ENCODE results near the gene TMEM132A. TPM values are rescaled to one million over a fixed set of nuclear protein-coding genes. Genes with fewer than 3 reads are reported as not detected.
A peak's percentile ranks its signal among the peaks of the same experiment; 100 is the strongest.

TMEM132A gene
- total RNA-seq, 2 experiments from 2014 or later: 3.3 to 5.7 TPM

DNA sequence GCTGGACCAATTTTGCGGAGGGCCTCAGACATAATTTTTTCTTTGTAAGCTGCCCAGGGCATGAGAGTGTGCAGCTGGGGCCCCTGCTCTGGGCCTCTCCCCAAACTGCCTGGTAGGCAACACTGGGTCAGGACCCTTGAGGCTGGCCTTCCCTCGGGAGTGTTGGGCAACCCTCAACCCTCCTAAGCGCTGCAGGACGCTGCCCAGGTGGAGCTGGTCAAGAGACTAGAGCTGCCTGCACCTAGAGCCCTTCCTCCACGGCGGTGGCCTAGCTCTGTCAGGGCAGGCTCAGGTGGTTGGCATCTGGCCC, 505 bp upstream of the TMEM132A start:
- H3K4me3 Mint-ChIP-seq: peak overlapping the region; percentile 45
- peaks cover 40% of the 10 kb centered on the region for H3K36me3 Mint-ChIP-seq
- no peaks in the 10 kb centered on the region for H3K9me3 Mint-ChIP-seq
- H3K4me1 Mint-ChIP-seq (ENCODE audit: low read depth): peaks cover 28% of the 10 kb centered on the region
- ChIA-PET POLR2A (interaction anchor here (0.6 kb wide), 1 partner anchor 381 kb away, joined by 3 read pairs; no protein-coding TSS in a partner anchor), CTCF (interaction anchor here (0.6 to 1.0 kb wide), 2 partner anchors 8 to 46 kb away, joined by 3 to 5 read pairs; no protein-coding TSS in a partner anchor)
- peaks cover 23% of the 10 kb centered on the region for H3K27me3 Mint-ChIP-seq
- intact Hi-C loops (cut with micrococcal nuclease): loop anchor here (1.0 kb wide), 1 partner anchor 8 kb away; no protein-coding TSS in a partner anchor
- no peak overlapping the region for H3K27ac Mint-ChIP-seq
- no peak for DNase-seq

DNA sequence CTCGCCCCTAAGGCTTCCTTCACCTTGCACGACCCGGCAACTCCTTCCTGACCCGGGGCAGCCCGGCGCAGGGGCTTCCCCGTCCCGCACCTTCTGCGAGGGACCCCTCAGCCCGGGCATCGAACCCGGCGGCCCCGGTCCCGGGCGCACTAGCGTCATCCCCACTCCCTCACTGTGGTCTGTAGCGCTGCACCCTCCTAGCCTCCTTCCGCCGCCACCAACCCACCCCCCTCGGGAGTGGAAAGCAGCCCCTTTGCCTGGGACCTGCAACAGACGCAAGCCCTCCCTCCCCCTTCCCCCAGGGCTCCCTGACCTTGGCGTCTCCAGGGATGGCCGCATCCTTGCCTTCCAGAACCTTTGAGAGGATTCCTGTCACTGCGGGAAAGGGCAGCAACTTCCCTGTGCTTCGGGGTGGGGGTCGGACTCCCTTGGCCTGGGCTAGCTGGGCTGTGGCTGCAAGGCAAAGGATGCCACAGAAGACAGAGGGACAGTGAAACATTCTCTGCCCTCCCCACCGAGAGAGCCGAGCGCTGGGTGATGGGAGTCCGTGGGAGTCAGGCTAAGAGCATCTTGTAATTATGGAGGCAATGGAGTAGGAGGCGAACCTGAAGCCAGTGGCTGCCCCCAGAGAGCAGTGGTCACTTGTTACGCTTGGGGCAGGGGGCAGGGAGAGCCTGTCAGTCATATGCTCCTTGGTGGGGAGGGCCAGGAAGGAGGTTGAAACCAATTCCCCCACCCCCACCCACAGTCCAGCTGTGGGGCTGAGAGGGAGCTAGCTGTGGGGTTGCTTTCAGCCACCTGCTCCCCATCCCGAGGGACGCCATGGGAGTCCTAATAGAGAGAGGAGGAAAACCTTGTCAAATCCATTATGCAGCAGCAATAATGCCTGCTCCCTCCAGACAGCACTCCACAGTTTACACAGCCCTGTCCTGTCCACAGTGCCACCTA, 920 bp downstream of the TMEM132A start:
- Mint-ChIP-seq H3K4me1 (ENCODE audit: low read depth) (peaks cover 15% of the 10 kb centered on the region), H3K27me3 (peaks cover 27% of the 10 kb centered on the region), H3K36me3 (peaks cover 30% of the 10 kb centered on the region), H3K9me3 (no peaks in the 10 kb centered on the region), H3K4me3 (peak overlapping the region; percentile 46), H3K27ac (no peak overlapping the region)
- intact Hi-C loops (cut with micrococcal nuclease): loop anchor here (1.0 kb wide), 1 partner anchor 10 kb away; no protein-coding TSS in a partner anchor
- DNase-seq: no peak
- POLR2A ChIA-PET: no interaction called here
- CTCF ChIA-PET: interaction anchor here (1.2 kb wide), 1 partner anchor 10 kb away, joined by 4 read pairs; no protein-coding TSS in a partner anchor

DNA sequence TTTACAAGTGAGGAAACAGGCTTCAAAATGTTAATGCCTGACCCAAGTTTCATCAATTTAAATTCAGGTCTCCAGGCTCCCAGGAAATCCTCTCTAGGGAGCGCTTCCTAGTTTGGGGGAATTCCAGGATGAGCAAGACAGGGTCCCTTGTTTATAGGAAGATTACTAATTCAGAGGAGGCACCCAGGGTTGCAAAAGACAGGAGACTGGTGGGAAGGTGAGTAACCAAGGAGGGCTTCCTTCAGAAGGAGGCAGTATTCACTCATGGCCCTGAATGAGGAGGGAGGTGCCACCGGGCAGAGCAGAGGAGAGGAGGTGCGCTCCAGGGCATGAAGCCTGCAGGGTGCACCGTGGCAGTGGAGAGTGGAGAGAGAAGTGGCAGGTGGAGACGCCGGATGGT, 1.6 kb downstream of the TMEM132A start:
- Mint-ChIP-seq H3K9me3 (no peaks in the 10 kb centered on the region), H3K27me3 (peaks cover 27% of the 10 kb centered on the region), H3K4me1 (ENCODE audit: low read depth) (peaks cover 15% of the 10 kb centered on the region), H3K36me3 (peaks cover 23% of the 10 kb centered on the region), H3K4me3 (no peak overlapping the region), H3K27ac (no peak overlapping the region)
- ChIA-PET CTCF (interaction anchor here (1.2 kb wide), 1 partner anchor 10 kb away, joined by 4 read pairs; no protein-coding TSS in a partner anchor), POLR2A (no interaction called here)
- intact Hi-C loops (cut with micrococcal nuclease): no loop called here
- no peak for DNase-seq

DNA sequence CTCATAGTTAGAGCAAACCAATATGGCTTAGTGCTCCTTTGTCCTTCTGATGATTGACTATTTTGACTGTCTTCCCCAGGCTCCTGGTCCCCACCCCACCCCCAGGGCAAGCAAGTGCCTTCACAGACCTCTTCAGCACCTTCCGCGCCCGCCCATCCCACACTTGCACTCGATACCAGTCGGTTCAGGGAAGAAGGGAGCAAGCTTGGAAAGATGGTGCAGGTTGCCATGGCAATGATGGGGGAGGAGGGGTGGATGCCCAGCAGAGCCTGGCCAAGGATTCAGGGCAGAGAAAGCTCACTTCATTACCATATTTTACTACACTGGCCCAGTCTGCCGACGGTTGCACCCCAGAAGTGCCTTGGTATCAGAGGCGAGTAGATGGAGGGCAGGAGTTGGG, 2.2 kb downstream of the TMEM132A start:
- peaks cover 27% of the 10 kb centered on the region for H3K27me3 Mint-ChIP-seq
- no peak overlapping the region for H3K4me3 Mint-ChIP-seq
- peaks cover 15% of the 10 kb centered on the region for H3K4me1 Mint-ChIP-seq (ENCODE audit: low read depth)
- no peak for DNase-seq
- H3K9me3 Mint-ChIP-seq: no peaks in the 10 kb centered on the region
- intact Hi-C loops (cut with micrococcal nuclease): no loop called here
- POLR2A ChIA-PET: no interaction called here
- peaks cover 17% of the 10 kb centered on the region for H3K36me3 Mint-ChIP-seq
- CTCF ChIA-PET: interaction anchor here (1.2 to 1.7 kb wide), 2 partner anchors 11 to 95 kb away, joined by 4 to 5 read pairs; no protein-coding TSS in a partner anchor
- no peak overlapping the region for H3K27ac Mint-ChIP-seq

DNA sequence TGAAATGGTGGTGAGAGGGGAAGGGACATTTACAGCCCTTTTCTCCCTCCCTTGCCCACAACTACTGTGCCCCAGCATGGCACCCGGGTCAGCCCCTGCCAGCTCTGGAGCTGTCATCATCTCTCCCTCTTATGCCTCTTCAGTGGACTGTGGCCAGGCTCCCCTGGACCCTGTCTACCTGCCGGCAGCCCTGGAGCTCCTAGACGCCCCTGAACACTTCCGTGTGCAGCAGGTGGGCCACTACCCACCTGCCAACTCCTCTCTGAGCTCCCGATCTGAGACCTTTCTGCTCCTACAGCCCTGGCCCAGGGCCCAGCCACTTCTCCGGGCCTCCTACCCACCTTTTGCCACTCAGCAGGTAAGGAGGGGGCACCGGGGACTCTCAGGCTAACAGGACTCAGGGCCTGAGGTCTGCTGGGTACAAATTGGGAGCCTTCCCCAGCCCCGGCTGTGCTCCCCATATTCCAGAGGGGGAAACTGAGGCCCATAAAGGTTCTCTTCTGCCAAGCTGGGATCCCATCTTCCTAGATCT, 2.9 kb downstream of the TMEM132A start:
- DNase-seq: no peak
- ChIA-PET CTCF (interaction anchor here (1.7 to 2.1 kb wide), 2 partner anchors 12 to 96 kb away, joined by 5 to 6 read pairs; no protein-coding TSS in a partner anchor), POLR2A (no interaction called here)
- Mint-ChIP-seq H3K36me3 (peaks cover 11% of the 10 kb centered on the region), H3K4me1 (ENCODE audit: low read depth) (peaks cover 15% of the 10 kb centered on the region), H3K27ac (no peak overlapping the region), H3K27me3 (peaks cover 27% of the 10 kb centered on the region), H3K9me3 (no peaks in the 10 kb centered on the region), H3K4me3 (no peak overlapping the region)
- intact Hi-C loops (cut with micrococcal nuclease): no loop called here

DNA sequence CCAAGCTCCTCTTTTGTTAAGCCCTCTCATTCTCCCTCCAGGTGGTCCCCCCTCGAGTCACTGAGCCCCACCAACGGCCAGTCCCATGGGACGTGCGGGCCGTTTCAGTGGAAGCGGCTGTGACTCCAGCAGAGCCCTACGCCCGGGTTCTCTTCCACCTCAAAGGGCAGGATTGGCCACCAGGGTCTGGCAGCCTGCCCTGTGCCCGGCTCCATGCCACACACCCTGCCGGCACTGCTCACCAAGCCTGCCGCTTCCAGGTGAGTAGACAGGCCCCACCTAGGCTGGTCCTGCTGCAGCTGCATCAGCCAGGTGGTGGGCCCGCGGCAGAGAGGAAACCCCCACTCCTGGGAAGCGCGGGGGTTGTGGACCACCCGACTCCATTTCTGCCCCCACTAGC, 3.3 kb downstream of the TMEM132A start:
- intact Hi-C loops (cut with micrococcal nuclease): no loop called here
- Mint-ChIP-seq H3K27ac (no peak overlapping the region), H3K27me3 (peaks cover 27% of the 10 kb centered on the region), H3K9me3 (no peaks in the 10 kb centered on the region), H3K4me3 (no peak overlapping the region), H3K36me3 (peaks cover 6% of the 10 kb centered on the region), H3K4me1 (ENCODE audit: low read depth) (peaks cover 15% of the 10 kb centered on the region)
- CTCF ChIA-PET: interaction anchor here (1.7 to 2.1 kb wide), 2 partner anchors 12 to 96 kb away, joined by 5 to 6 read pairs; no protein-coding TSS in a partner anchor
- POLR2A ChIA-PET: no interaction called here
- no peak for DNase-seq

DNA sequence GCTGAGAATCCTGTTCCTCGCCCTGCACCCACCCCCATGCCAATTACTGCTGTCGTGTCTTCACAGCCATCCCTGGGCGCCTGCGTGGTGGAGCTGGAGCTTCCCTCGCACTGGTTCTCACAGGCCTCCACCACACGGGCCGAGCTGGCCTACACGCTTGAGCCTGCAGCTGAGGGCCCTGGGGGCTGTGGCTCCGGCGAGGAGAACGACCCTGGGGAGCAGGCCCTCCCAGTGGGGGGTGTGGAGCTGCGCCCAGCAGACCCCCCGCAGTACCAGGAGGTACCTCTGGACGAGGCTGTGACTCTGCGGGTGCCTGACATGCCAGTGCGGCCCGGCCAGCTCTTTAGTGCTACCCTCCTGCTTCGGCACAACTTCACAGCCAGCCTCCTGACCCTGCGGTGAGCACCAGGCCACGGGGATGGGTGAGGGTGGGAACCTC, 4.3 kb downstream of the TMEM132A start:
- no peak for DNase-seq
- H3K27ac Mint-ChIP-seq: no peak overlapping the region
- CTCF ChIA-PET: interaction anchor here (1.1 to 2.1 kb wide), 3 partner anchors 13 to 97 kb away, joined by 3 to 6 read pairs (median 5); no protein-coding TSS in a partner anchor
- POLR2A ChIA-PET: no interaction called here
- H3K9me3 Mint-ChIP-seq: no peaks in the 10 kb centered on the region
- peaks cover 15% of the 10 kb centered on the region for H3K4me1 Mint-ChIP-seq (ENCODE audit: low read depth)
- no peaks in the 10 kb centered on the region for H3K36me3 Mint-ChIP-seq
- intact Hi-C loops (cut with micrococcal nuclease): no loop called here
- H3K27me3 Mint-ChIP-seq: peaks cover 24% of the 10 kb centered on the region
- no peak overlapping the region for H3K4me3 Mint-ChIP-seq

DNA sequence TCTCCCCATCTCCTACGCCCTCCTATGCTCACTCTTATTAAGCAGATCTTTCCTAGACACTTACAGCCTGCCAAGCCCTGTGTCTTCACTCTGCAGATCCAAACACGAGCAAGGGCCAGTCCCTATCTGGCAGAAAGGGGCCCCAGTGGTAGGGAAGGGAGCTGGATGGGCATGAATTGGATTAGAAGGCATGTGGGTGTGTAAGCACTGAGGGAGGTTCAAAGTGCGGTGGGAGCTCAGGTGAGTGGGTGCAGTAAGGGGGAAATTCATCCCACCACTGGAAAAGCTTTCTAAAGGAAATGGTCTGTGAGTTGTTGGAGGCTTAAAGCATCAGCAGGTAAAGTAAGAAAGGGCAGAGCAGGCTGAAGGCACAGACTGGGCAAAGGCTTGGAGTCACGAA, 5.5 kb downstream of the TMEM132A start:
- Mint-ChIP-seq H3K4me3 (no peak overlapping the region), H3K27ac (no peak overlapping the region), H3K4me1 (ENCODE audit: low read depth) (peaks cover 11% of the 10 kb centered on the region), H3K9me3 (no peaks in the 10 kb centered on the region), H3K36me3 (no peaks in the 10 kb centered on the region), H3K27me3 (peaks cover 21% of the 10 kb centered on the region)
- no peak for DNase-seq
- CTCF ChIA-PET: interaction anchor here (1.2 kb wide), 1 partner anchor 10 kb away, joined by 3 read pairs; no protein-coding TSS in a partner anchor
- POLR2A ChIA-PET: no interaction called here
- intact Hi-C loops (cut with micrococcal nuclease): no loop called here

DNA sequence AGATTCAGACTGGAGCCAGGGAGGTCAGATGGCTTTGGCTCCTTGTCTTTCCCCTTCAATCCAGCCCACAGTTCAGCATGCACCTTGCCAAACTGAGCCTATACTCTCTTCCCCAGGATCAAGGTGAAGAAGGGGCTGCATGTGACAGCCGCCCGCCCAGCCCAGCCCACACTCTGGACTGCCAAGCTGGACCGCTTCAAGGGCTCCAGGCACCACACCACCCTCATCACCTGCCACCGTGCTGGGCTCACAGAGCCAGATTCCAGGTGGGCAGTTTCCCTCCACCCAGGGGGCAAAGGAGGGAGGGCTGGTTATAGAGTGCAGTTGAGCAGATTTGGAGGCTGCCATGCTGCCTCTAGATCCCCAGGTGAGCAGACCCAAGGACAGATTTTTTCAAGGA, 6.1 kb downstream of the TMEM132A start:
- Mint-ChIP-seq H3K4me3 (no peak overlapping the region), H3K9me3 (no peaks in the 10 kb centered on the region), H3K36me3 (no peaks in the 10 kb centered on the region), H3K27ac (no peak overlapping the region), H3K4me1 (ENCODE audit: low read depth) (peaks cover 6% of the 10 kb centered on the region), H3K27me3 (peaks cover 16% of the 10 kb centered on the region)
- DNase-seq: no peak
- intact Hi-C loops (cut with micrococcal nuclease): no loop called here
- CTCF ChIA-PET: interaction anchor here (1.2 kb wide), 1 partner anchor 10 kb away, joined by 3 read pairs; no protein-coding TSS in a partner anchor
- POLR2A ChIA-PET: no interaction called here

DNA sequence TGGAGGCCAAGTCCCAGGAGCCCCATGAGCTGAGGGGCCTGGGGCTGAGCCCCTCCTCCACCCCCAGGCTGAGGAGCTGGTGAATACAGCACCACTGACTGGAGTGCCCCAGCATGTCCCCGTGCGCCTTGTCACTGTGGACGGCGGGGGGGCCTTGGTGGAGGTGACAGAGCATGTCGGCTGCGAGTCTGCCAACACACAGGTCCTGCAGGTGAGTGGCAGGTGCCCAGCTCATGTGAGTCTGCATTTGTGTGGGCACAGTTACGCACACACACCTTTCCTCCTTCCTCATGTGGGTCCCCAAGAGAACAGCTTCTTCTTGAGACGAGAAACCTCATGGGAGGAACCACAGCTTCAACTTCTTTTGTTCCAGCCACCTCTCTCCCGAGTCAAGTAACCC, 7.7 kb downstream of the TMEM132A start:
- Mint-ChIP-seq H3K36me3 (no peaks in the 10 kb centered on the region), H3K4me1 (ENCODE audit: low read depth) (no peaks in the 10 kb centered on the region), H3K9me3 (no peaks in the 10 kb centered on the region), H3K4me3 (no peak overlapping the region), H3K27me3 (peaks cover 4% of the 10 kb centered on the region), H3K27ac (no peak overlapping the region)
- CTCF ChIA-PET: interaction anchor here (0.9 kb wide), 1 partner anchor 255 kb away, joined by 3 read pairs; no protein-coding TSS in a partner anchor
- DNase-seq: no peak
- intact Hi-C loops (cut with micrococcal nuclease): no loop called here
- POLR2A ChIA-PET: no interaction called here

DNA sequence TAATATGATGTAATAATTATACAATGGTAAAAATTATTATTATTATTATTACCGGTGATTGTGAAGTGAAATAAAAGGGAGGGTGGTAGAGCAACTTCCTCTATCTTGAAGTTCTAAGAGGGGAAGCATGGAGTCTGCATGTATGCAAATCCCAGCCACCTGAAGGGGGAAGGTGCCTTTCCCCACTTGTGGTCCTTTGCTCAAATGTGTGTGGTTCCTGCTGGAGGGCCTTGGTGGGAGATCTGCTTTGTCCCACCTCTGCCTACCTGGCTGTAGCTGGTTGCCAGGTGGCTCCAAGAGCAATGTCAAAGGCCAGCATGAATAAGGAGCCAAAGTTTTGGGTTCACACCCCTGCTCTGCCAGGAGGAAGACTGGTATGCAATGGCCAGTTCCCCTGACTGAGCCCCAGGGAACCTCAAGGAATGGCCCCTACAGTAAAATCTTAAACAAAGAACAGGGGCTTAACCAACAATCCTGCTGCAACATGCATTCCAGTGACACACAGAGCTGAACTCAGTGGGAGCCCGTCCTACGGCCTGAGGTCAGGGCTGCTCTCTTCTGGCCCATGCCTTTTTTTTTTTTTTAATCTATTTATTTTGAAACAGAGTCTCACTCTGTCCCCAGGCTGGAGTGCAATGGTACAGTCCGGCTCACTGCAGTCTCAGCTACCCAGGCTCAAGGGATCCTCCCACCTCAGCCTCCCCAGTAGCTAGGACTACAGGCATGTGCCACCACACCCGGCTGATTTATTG, 8.5 kb downstream of the TMEM132A start:
- no peak overlapping the region for H3K4me3 Mint-ChIP-seq
- peaks cover 4% of the 10 kb centered on the region for H3K27me3 Mint-ChIP-seq
- intact Hi-C loops (cut with micrococcal nuclease): no loop called here
- ChIA-PET POLR2A (no interaction called here), CTCF (interaction anchor here (0.5 kb wide), 1 partner anchor 171 kb away, joined by 3 read pairs; no protein-coding TSS in a partner anchor)
- no peaks in the 10 kb centered on the region for H3K4me1 Mint-ChIP-seq (ENCODE audit: low read depth)
- H3K27ac Mint-ChIP-seq: no peak overlapping the region
- H3K36me3 Mint-ChIP-seq: no peaks in the 10 kb centered on the region
- no peak for DNase-seq
- no peaks in the 10 kb centered on the region for H3K9me3 Mint-ChIP-seq
